C4-2B (cell line): ENCODE results near the gene HERPUD2.

ENCODE experiments used
- ZFX ChIP-seq: fragments of 450-650 bp; IDR thresholded peaks from 2 replicates; pipeline ENCODE4 v1.6.1; 2017
- TF ChIP-seq, protein P1 (sequence below): fragments of 450-650 bp; conservative IDR thresholded peaks from 2 replicates; pipeline ENCODE4 v1.5.1; 2017; ENCODE audit warnings: mild to moderate bottlenecking

DNA sequence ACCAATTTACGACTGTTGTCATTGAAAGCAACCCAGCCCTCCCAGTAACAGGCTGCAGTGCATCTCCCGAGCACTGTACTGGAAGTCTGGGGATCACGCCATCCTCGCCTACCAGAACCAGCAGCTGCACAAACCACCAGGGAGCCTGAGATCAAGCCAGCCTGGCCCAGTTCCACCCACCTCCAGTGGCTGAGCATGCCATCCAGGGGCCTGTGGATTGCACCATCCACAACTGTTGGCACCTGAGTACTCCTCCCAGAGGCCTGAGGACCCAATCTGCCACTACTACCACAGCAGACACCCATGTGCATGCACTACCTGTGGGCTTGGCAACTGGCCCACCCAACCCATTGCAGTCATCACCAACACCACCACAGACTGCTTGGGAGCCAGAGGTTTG, 44.2 kb downstream of the HERPUD2 start:
- TF ChIP-seq, protein P1, sequence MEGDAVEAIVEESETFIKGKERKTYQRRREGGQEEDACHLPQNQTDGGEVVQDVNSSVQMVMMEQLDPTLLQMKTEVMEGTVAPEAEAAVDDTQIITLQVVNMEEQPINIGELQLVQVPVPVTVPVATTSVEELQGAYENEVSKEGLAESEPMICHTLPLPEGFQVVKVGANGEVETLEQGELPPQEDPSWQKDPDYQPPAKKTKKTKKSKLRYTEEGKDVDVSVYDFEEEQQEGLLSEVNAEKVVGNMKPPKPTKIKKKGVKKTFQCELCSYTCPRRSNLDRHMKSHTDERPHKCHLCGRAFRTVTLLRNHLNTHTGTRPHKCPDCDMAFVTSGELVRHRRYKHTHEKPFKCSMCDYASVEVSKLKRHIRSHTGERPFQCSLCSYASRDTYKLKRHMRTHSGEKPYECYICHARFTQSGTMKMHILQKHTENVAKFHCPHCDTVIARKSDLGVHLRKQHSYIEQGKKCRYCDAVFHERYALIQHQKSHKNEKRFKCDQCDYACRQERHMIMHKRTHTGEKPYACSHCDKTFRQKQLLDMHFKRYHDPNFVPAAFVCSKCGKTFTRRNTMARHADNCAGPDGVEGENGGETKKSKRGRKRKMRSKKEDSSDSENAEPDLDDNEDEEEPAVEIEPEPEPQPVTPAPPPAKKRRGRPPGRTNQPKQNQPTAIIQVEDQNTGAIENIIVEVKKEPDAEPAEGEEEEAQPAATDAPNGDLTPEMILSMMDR: no peak
- no peak for TF ChIP-seq ZFX
